ENCODE data around the gene EHD1.

DNA sequence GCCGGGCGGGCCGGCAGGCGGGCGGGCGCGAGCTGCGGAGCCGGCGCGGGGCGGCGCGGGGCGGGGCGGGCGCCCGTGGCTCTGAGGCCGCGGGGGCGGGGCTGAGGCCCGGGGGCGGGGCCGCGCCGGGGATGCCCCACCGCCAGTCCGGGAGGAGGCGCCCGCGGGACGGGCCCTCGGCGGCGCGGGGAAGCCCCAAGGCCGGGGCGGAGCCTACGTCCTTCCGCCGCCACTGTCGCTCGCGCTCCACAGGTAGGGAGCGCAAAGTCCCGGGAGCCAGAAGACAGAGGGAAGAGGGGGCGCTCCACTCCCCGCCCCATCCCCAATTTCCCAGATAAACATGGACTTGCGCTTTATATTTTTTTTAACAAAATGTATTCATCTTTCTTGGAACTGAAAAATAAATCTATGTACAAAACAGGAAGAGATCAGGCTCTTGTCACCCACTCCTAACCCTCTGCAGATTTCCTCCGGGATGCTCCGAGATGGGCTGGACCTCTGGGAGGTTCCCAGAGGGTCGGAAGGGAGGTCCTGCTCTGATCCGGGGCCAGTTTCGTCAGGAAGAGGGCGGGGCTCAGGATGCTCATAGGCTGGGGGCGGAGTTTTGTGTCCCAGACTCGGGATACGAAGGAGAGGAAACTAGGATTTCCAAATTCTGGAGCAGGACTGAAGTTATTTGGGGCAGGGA, 75.1 kb downstream of the EHD1 start, which contains the start of gene MAP4K2:
- TF ChIP-seq, protein P1, sequence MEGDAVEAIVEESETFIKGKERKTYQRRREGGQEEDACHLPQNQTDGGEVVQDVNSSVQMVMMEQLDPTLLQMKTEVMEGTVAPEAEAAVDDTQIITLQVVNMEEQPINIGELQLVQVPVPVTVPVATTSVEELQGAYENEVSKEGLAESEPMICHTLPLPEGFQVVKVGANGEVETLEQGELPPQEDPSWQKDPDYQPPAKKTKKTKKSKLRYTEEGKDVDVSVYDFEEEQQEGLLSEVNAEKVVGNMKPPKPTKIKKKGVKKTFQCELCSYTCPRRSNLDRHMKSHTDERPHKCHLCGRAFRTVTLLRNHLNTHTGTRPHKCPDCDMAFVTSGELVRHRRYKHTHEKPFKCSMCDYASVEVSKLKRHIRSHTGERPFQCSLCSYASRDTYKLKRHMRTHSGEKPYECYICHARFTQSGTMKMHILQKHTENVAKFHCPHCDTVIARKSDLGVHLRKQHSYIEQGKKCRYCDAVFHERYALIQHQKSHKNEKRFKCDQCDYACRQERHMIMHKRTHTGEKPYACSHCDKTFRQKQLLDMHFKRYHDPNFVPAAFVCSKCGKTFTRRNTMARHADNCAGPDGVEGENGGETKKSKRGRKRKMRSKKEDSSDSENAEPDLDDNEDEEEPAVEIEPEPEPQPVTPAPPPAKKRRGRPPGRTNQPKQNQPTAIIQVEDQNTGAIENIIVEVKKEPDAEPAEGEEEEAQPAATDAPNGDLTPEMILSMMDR (optimal IDR thresholded peaks at IDR 0.05 in 1 of 3, IDR thresholded peaks at IDR 0.05 in 1 of 3, conservative IDR thresholded peaks at IDR 0.05 in 1 of 3; ENCODE audit: extremely low read depth in 1 of 3, insufficient read depth in 2 of 3, low read length in 3 of 3): peak in 2 of 3 experiments; percentile 18 to 51
- TF ChIP-seq EZH2 (IDR thresholded peaks at IDR 0.05; ENCODE audit: low read length): no peak
